ENCODE results near the gene HSPA1B. TPM values are rescaled to one million over a fixed set of nuclear protein-coding genes. Genes with fewer than 3 reads are reported as not detected.
"Not testable (repeated sequence)": the region's sequence is repeated elsewhere in the genome, so short reads cannot be mapped to it uniquely, and the experiment has no call there.

Gene HSPA1B
- polyA plus RNA-seq, 1 donor from 2014 or later: 5.7 TPM

- Mint-ChIP-seq H3K27me3 (no peaks in the 10 kb centered on the region), H3K9me3 (no peaks in the 10 kb centered on the region), H3K4me3 (peak overlapping the region; percentile 91 to 97 (median 96)), H3K36me3 (no peaks in the 10 kb centered on the region), H3K27ac (peak overlapping the region; percentile 82 to 95 (median 83)), H3K4me1 (peaks cover 17 to 31% (median 23%) of the 10 kb centered on the region in 3 donors)
These were observed 3.4 kb downstream of the HSPA1B start for GRCh38 chr6:31830886-31831335.

- Mint-ChIP-seq H3K4me1 (peaks cover 22 to 32% (median 30%) of the 10 kb centered on the region in 3 donors), H3K4me3 (peak overlapping the region; percentile 91 to 97 (median 96)), H3K9me3 (no peaks in the 10 kb centered on the region), H3K27me3 (no peaks in the 10 kb centered on the region), H3K27ac (peak overlapping the region in 1 of 3 donors; percentile 83), H3K36me3 (no peaks in the 10 kb centered on the region)
These were observed 4.0 kb downstream of the HSPA1B start for GRCh38 chr6:31831350-31832215.

GRCh38 chr6:31834367-31835250 is 7.1 kb downstream of the HSPA1B start:
- Mint-ChIP-seq H3K27ac (peak overlapping the region; percentile 98 to 100 (median 99)), H3K36me3 (peaks cover 2% of the 10 kb centered on the region), H3K4me3 (peak overlapping the region; percentile 95 to 98 (median 96)), H3K27me3 (no peaks in the 10 kb centered on the region), H3K9me3 (no peaks in the 10 kb centered on the region), H3K4me1 (peaks cover 30 to 41% (median 40%) of the 10 kb centered on the region in 3 donors)

GRCh38 chr6:31836047-31836473 is 8.5 kb downstream of the HSPA1B start:
- peak overlapping the region; percentile 95 to 98 (median 96) for H3K4me3 Mint-ChIP-seq
- H3K27me3 Mint-ChIP-seq: no peaks in the 10 kb centered on the region
- peaks cover 2% of the 10 kb centered on the region for H3K36me3 Mint-ChIP-seq
- H3K27ac Mint-ChIP-seq: peak overlapping the region; percentile 98 to 100 (median 99)
- no peaks in the 10 kb centered on the region for H3K9me3 Mint-ChIP-seq
- peaks cover 23 to 36% (median 34%) of the 10 kb centered on the region in 3 donors for H3K4me1 Mint-ChIP-seq

- peak overlapping the region; percentile 95 to 98 (median 96) for H3K4me3 Mint-ChIP-seq
- H3K27ac Mint-ChIP-seq: peak overlapping the region; percentile 98 to 100 (median 99)
- H3K27me3 Mint-ChIP-seq: no peaks in the 10 kb centered on the region
- no peaks in the 10 kb centered on the region for H3K9me3 Mint-ChIP-seq
- peaks cover 2% of the 10 kb centered on the region for H3K36me3 Mint-ChIP-seq
- H3K4me1 Mint-ChIP-seq: peaks cover 22 to 34% (median 34%) of the 10 kb centered on the region in 3 donors
These were observed 9.2 kb downstream of the HSPA1B start for GRCh38 chr6:31836474-31837368.

GRCh38 chr6:31837369-31838113 is 10.0 kb downstream of the HSPA1B start:
- Mint-ChIP-seq H3K27me3 (no peaks in the 10 kb centered on the region), H3K4me3 (peak overlapping the region; percentile 95 to 98 (median 96)), H3K9me3 (no peaks in the 10 kb centered on the region), H3K27ac (peak overlapping the region; percentile 98 to 100 (median 99)), H3K36me3 (peaks cover 2% of the 10 kb centered on the region), H3K4me1 (peaks cover 22 to 34% (median 34%) of the 10 kb centered on the region in 3 donors)

GRCh38 chr6:31838114-31838553 is 10.6 kb downstream of the HSPA1B start:
- Mint-ChIP-seq H3K4me3 (peak overlapping the region in 3 of 4 donors; percentile 95 to 97 (median 95)), H3K4me1 (peaks cover 18 to 31% (median 28%) of the 10 kb centered on the region in 3 donors), H3K27ac (peak overlapping the region in 2 of 3 donors; percentile 98 to 99)
- H3K9me3 Mint-ChIP-seq, H3K27me3 Mint-ChIP-seq, H3K36me3 Mint-ChIP-seq: not testable (repeated sequence)

- H3K27ac Mint-ChIP-seq: peak overlapping the region in 2 of 3 donors; percentile 39 to 54
- no peaks in the 10 kb centered on the region for H3K27me3 Mint-ChIP-seq
- H3K4me3 Mint-ChIP-seq: peak overlapping the region in 3 of 4 donors; percentile 26 to 76 (median 59)
- no peaks in the 10 kb centered on the region for H3K9me3 Mint-ChIP-seq
- H3K4me1 Mint-ChIP-seq: peaks cover 17 to 31% (median 28%) of the 10 kb centered on the region in 3 donors
- peaks cover 2% of the 10 kb centered on the region for H3K36me3 Mint-ChIP-seq
These were observed 11.4 kb downstream of the HSPA1B start for GRCh38 chr6:31838968-31839367.

GRCh38 chr6:31839779-31840126 is 12.2 kb downstream of the HSPA1B start:
- H3K9me3 Mint-ChIP-seq, H3K36me3 Mint-ChIP-seq, H3K27me3 Mint-ChIP-seq: not testable (repeated sequence)
- peak overlapping the region in 1 of 3 donors; percentile 54 for H3K27ac Mint-ChIP-seq
- peaks cover 18 to 30% (median 20%) of the 10 kb centered on the region in 3 donors for H3K4me1 Mint-ChIP-seq
- peak overlapping the region in 1 of 4 donors; percentile 59 for H3K4me3 Mint-ChIP-seq

GRCh38 chr6:31842053-31842452 is 14.5 kb downstream of the HSPA1B start:
- peaks cover 9 to 12% (median 10%) of the 10 kb centered on the region in 3 donors for H3K4me1 Mint-ChIP-seq

GRCh38 chr6:31844507-31844906 is 17.0 kb downstream of the HSPA1B start:
- Mint-ChIP-seq H3K27me3 (no peaks in the 10 kb centered on the region), H3K27ac (no peak overlapping the region), H3K4me1 (peaks cover 0 to 1% (median 0%) of the 10 kb centered on the region in 3 donors), H3K36me3 (peaks cover 2% of the 10 kb centered on the region), H3K4me3 (no peak overlapping the region), H3K9me3 (no peaks in the 10 kb centered on the region)

More at GRCh38 chr6:31842053-31842452, 14.5 kb downstream of the HSPA1B start:
- Mint-ChIP-seq H3K27ac (peak overlapping the region in 1 of 3 donors; percentile 67), H3K27me3 (no peaks in the 10 kb centered on the region), H3K4me3 (no peak overlapping the region), H3K9me3 (no peaks in the 10 kb centered on the region), H3K36me3 (peaks cover 2% of the 10 kb centered on the region)

- no peaks in the 10 kb centered on the region for H3K27me3 Mint-ChIP-seq
- H3K36me3 Mint-ChIP-seq: peaks cover 3% of the 10 kb centered on the region
- H3K4me3 Mint-ChIP-seq: no peak overlapping the region
- H3K4me1 Mint-ChIP-seq: peaks cover 0 to 1% (median 0%) of the 10 kb centered on the region in 3 donors
- H3K9me3 Mint-ChIP-seq: no peaks in the 10 kb centered on the region
- no peak overlapping the region for H3K27ac Mint-ChIP-seq
These were observed 19.9 kb downstream of the HSPA1B start for GRCh38 chr6:31847276-31847978.

All from IgD-negative memory B cell (primary cell).